GM12875 (cell line): ENCODE data around the gene APP.

Experiments
- H3K4me3 ChIP-seq: one replicate; pipeline ENCODE4 v1.5.1; 2011; ENCODE audit warnings: low read depth, low read length, control low read depth
- TF ChIP-seq, protein P1 (sequence below): IDR thresholded peaks from 2 replicates; pipeline ENCODE4 v1.5.1; 2011; ENCODE audit warnings: low read depth, mild to moderate bottlenecking, control low read depth, inconsistent platforms, low read length, moderate library complexity, borderline replicate concordance; ENCODE audit not compliant: insufficient read depth

The APP gene

DNA sequence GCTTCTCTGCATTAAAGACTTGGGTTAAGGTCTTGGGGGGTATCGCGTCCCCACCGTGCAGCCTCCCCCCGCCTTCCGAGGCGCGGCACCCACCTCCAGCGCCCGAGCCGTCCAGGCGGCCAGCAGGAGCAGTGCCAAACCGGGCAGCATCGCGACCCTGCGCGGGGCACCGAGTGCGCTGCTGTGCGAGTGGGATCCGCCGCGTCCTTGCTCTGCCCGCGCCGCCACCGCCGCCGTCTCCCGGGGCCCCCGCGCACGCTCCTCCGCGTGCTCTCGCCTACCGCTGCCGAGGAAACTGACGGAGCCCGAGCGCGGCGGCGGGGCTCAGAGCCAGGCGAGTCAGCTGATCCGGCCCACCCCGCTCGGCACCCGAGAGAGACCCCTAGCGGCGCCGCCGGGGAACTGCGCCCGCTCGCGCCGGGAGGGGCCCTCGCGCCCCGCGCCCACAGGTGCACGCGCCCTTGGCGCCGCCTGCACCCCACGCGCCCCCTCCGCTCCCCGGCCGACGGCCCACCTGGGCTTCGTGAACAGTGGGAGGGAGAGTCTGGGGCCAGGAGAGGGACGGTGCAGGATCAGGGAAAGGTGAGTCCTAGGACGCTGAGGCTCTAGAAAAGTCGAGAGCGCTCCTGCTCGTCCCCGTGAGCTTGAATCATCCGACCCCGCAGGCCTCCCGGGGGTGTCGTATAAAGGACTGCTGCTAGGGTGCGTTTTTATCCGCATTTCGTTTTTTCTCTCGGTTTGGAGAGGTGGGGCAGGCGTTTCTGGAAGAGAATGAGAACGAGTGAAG, at the start of gene APP:
TSS of gene APP (minus strand) at position 300 of the 787 bp plus-strand sequence. CDS start at position 150, 150 bp downstream.
- TF ChIP-seq, protein P1, sequence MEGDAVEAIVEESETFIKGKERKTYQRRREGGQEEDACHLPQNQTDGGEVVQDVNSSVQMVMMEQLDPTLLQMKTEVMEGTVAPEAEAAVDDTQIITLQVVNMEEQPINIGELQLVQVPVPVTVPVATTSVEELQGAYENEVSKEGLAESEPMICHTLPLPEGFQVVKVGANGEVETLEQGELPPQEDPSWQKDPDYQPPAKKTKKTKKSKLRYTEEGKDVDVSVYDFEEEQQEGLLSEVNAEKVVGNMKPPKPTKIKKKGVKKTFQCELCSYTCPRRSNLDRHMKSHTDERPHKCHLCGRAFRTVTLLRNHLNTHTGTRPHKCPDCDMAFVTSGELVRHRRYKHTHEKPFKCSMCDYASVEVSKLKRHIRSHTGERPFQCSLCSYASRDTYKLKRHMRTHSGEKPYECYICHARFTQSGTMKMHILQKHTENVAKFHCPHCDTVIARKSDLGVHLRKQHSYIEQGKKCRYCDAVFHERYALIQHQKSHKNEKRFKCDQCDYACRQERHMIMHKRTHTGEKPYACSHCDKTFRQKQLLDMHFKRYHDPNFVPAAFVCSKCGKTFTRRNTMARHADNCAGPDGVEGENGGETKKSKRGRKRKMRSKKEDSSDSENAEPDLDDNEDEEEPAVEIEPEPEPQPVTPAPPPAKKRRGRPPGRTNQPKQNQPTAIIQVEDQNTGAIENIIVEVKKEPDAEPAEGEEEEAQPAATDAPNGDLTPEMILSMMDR = peak; percentile 91
- peak within 1 kb of the TSS; percentile 66 for H3K4me3 ChIP-seq

DNA sequence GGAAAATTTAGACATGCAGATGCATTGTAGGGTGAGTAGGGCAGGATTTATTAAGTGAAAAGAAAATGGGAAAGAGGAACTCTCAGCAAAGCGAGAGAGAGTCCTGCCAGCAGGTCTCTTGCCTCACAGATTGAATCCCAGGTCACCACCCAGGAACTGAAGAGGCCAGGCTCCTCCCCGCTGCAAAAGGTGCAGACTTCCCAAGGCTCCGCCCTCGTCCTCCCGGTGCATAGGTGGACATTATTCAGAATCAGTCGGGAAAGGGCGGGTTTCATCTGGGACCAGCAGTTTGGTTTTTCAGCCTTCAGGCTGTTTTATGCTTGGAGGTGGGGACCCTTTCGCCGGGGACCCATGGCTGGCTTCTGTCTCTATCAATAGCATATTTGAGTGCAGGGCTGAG, 41.6 kb upstream of the APP start:
- TF ChIP-seq, protein P1 = no peak

DNA sequence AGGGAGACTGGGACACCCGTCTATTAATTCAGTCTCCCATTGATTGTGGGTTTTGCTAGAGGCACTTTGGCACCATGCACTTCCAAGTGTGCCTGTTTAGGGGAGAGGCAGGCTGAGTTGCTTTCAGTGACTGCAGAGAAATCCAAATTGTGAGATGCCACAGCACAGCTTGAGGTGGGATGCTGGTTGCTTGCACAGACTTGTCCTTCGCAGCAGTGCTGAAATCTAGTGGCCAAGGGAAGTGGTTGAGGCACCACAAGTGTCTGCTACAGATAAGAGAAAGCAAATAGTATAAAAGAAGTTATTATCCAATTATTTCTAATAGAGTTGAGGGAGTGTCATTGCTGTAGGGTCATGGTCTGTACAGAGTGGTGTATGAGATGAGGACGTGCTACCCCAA, 40.0 kb upstream of the APP start:
- TF ChIP-seq, protein P1 = no peak
- no peak overlapping the region for H3K4me3 ChIP-seq

More for the DNA sequence above, 41.6 kb upstream of the APP start:
- H3K4me3 ChIP-seq = no peak overlapping the region

DNA sequence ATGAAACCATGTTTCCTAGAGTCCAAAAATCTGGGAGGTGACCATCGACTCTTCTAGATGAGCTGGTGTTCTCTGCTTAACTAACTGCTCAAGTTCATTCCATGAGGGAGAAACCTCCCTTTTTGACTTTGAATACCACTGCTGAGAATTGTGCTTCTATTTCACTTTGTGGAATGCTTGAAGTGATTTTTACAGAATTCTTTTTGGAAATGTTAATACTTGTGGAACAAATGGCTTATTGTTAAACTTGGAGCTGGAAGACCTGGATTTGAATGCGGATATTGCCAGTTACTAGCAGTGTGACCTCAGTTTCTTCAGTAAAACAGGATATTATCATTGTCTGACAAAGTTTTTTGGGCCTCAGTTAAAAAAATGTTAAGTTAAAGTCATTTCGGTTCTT, 36.5 kb upstream of the APP start:
- no peak overlapping the region for H3K4me3 ChIP-seq
- TF ChIP-seq, protein P1 = no peak

DNA sequence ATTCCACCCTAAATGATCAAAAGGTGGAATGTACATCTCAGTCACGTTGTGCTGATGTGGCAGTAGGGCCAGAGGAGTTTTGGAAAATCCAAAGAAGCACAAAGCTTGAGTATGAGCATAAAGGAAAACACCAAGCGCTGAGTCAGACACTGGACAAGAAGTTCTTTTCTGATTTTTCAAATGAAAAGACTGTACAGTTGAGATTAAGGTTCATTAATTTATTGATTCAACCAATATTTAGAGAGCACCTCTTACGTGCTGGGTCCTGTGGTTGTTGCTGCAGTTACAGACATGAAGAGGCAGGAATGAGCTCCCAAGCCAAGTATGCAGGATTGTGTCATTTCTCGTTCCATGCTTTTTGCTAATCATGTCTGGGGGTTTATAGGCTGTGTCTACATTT, 28.9 kb upstream of the APP start:
- TF ChIP-seq, protein P1 = no peak
- no peak overlapping the region for H3K4me3 ChIP-seq

DNA sequence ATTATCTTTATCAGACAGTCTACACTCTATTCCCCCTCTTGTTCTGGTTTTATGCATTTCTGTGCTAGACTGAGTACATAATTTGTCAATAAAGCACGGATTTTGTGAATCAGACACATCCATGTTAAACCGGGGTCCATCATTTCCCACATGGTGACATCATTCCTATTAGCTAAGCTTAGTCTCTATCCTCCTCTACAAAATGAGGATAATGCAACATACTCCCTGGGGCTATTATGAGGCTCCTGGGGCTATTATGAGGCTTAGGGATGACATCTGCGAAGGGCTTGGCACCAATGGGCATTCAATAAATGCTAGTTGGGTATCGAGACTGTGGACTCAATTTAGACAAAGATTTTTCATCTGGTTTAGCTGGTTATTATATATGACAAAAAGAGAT, 25.1 kb upstream of the APP start:
- TF ChIP-seq, protein P1 = no peak
- H3K4me3 ChIP-seq = no peak overlapping the region

DNA sequence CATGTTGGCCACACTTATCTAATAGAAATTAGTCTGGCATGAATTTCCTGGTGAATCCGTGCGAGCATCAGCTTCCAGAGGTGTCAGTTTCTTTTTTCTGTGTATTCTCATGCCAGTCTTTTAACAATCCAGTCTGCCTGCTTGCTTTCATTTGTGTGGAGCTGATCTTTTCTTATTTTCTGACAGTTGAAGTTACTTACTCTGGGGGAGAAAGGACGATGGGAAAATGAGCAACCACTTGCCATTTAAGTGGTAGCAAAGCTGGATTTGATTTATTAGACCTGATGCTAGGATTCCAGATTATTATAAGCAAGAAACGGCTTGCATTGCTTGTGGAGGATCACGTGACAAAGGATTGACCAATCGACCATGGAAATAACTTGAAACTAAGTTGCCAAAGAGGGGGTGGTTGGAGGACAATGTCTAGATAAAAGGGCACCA, 24.3 kb upstream of the APP start:
- no peak overlapping the region for H3K4me3 ChIP-seq
- TF ChIP-seq, protein P1 = no peak
